GM18909 (cell line): ENCODE measurements around the gene PPP2R2D.
A peak's percentile ranks its signal among the peaks of the same experiment; 100 is the strongest.

ENCODE experiments used
- ATAC-seq: cut with Tn5 transposase; IDR thresholded peaks from one replicate; pipeline ENCODE4 v1.9.1; 2021; ENCODE audit warnings: mild to moderate bottlenecking; ENCODE audit not compliant: unreplicated experiment, poor library complexity

PPP2R2D gene

GRCh38 chr10:131926253-131926652 is 25.4 kb downstream of the PPP2R2D start:
- no peak for ATAC-seq

DNA sequence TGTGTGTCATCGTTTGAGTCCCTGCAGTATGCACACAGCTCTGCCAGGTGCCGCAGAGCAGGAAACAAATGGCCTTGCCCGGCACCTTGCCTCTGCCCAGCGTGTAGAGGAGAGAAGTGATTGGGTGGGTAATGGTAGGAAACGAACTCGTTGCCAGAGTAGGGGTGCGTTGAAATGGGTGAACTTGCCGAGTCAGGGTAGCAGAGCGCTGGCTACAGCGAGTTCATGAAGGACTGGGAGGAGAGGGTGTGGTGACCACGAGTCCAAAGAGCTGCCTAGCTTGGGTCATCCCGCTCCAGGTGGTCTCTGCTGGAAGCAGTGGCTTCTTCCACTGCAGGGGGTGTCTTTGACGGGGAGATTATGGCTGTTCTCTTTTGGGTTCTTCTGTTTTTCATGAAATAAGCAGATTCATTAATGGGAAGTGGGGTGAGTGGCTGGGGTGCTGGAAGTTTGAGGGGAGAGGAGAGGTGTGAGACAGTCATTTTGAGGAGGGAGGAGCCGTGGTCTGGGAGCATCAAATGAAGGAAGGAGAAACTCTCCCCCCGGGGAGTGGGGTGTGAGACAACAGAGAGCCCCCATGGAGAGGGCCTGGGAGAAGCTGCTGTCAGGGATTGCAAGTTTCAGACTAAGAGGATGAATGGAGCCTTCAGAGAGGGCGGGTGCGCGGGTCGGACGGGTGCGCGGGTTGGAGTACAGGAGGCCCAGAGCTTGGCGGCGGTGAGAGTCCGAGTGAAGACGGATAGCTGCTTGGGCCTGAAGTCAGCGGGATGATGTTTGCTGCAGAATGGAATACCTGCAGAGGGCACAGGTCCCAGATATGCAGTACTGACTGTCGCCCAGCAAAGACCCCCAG is 26.2 kb downstream of the PPP2R2D start:
- ATAC-seq: no peak

GRCh38 chr10:131928248-131929095 is 27.7 kb downstream of the PPP2R2D start:
- ATAC-seq: peak; percentile 86

GRCh38 chr10:131929122-131929845 is 28.5 kb downstream of the PPP2R2D start:
- ATAC-seq: no peak

GRCh38 chr10:131930150-131930549 is 29.3 kb downstream of the PPP2R2D start:
- ATAC-seq: no peak

GRCh38 chr10:131930586-131931330 is 29.9 kb downstream of the PPP2R2D start:
- no peak for ATAC-seq

DNA sequence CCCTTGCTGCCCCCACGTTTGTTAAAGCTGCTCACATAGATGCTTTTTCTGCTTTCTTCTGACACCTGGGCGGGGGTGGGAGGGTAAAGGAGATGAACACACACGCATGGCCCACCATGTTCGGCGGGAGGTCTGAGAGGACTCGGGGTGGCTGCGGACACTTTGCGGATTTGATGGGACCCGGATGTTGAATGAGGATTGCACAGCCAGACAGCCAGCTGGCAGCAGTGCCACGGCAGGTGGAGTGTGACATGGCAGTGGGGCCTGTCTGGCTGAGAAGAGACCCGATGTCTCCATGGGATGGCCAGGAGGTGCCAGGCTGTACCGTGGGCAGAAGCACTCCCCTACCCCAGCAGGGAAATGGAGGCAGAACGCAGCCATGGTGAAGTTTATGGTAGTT is 31.2 kb downstream of the PPP2R2D start:
- ATAC-seq: no peak

DNA sequence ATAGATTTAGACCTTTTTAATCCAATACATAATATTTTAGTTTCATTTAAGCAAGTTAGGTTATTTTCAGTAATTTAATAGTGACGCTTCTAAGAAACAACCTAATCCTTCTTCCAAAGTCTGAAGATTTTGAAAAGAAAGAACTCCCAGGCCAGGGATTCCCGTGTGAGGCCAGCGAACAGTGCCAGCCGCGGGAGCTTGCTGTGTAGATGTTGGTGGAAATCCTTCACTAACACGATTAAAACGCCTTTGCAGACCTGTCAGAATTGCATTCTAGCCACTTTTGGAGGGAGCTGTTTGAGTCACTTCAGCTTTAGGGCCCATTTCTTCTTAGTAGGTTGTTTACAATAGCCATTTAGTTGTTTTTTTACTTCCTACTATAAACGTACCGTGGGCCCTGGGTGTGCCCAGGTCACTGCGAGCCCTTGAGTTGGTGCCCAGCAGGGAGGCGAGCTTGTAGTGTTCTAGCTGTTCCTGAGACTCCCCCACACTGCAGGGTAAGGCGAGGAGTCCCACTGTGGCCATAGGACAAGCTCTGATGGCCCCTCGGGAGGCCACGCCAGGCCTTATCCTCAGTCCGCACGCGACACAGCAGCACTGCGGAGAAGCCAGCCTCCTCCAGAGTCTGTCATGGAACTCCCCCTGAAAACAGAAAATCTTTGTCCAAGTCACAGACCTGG is 32.3 kb downstream of the PPP2R2D start:
- ATAC-seq: no peak

- ATAC-seq: no peak
Measured at GRCh38 chr10:131933696-131934086, 32.9 kb downstream of the PPP2R2D start.

DNA sequence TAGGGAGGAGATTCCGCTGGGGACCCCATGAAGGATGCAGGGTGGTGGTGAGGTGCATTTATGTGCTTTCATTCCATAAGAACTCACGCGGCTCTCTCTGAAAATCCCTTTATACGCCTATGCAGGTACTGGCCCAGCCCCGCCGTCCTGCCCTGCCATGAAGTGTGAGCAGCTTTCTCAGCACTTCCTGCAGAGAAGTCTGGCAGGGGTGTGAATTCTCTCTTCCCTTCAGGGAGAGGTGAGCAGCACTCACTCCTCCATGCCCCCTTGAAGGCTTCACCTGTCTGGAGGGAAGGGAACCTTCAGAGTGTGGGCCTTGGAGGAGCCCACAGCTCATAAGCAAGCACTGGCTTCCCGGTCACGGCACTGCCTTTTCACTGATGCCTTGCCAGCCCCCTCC is 34.0 kb downstream of the PPP2R2D start:
- ATAC-seq: no peak

DNA sequence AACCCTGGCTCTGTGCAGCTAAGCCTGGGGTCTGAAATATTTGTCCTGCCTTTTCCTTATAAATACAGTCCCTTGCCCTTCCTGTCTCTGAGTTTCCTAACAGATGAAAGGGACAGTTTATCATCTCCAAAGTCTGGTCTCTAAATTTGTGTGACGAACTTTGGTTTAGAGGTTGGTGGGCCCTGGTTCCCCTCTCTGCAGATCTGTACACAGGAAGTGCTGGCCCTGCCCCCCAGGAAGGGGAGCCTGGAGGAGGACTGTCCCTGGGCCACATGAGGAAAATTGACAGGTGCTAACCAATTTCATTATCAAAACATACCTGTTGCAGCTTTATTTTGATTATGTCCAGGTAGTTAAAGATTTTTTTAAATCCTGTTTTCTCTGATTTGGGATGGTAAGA is 34.5 kb downstream of the PPP2R2D start:
- ATAC-seq: no peak

GRCh38 chr10:131936294-131936693 is 35.5 kb downstream of the PPP2R2D start:
- ATAC-seq: no peak

DNA sequence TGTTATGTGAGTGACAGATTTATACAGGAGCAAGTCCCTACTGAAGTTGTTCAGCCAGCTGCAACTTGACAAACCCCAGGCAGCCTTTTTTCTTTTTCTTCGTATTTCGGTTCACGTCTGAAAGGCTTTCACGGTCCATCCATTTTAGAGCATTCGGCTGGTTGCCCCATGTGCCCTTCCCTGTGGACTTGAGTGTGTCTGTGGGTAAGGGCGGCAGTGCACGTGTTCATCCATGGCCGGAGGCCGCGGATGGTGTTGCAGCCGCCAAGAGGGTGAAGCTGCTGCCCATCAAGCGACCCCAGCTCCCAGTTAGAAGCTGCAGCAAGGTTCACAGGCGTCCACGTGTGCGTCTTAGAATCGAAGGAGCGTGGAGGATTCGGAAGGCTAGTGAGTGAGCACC is 35.9 kb downstream of the PPP2R2D start:
- no peak for ATAC-seq

- no peak for ATAC-seq
Measured at GRCh38 chr10:131937836-131938235, 37.0 kb downstream of the PPP2R2D start.

- ATAC-seq: no peak
Measured at GRCh38 chr10:131938681-131939080, 37.9 kb downstream of the PPP2R2D start.

DNA sequence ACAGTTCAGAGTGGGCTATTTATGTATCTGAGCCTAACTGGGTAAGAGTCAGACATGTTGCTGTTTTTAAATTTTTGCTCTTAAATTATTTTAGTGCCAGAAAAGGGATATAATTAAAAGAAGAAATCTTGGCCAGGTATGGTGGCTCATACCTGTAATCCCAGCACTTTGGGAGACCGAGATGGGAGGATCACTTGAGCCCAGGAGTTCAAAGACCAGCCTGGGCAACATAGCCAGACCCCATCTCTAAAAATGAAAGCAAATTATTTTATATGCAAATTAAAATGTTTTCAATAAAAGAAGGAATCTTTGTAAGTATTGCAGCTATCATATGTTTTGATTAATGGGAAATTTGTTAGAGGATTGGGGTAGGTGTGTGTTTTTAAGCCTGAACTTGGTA is 41.6 kb downstream of the PPP2R2D start:
- no peak for ATAC-seq

- no peak for ATAC-seq
Measured at GRCh38 chr10:131943021-131943814, 42.4 kb downstream of the PPP2R2D start.

- no peak for ATAC-seq
Measured at GRCh38 chr10:131944412-131944811, 43.6 kb downstream of the PPP2R2D start.
